Choroid plexus epithelial cell (primary cell): ENCODE measurements around the gene SMOC1.

Experiments
- DNase-seq: peaks from one replicate; pipeline ENCODE4 v3.0.0-alpha.2; 2010; ENCODE audit warnings: low read depth
- H3K4me3 ChIP-seq: 2 replicates; pipeline ENCODE4 v1.5.1; 2011; ENCODE audit warnings: low read depth, mild to moderate bottlenecking, control low read depth, low read length, moderate library complexity
- TF ChIP-seq, protein P1 (sequence below): conservative IDR thresholded peaks from 2 replicates; pipeline ENCODE4 v1.5.1; 2011; ENCODE audit warnings: low read depth, mild to moderate bottlenecking, control low read depth, inconsistent platforms, low read length, moderate library complexity

SMOC1 gene

DNA sequence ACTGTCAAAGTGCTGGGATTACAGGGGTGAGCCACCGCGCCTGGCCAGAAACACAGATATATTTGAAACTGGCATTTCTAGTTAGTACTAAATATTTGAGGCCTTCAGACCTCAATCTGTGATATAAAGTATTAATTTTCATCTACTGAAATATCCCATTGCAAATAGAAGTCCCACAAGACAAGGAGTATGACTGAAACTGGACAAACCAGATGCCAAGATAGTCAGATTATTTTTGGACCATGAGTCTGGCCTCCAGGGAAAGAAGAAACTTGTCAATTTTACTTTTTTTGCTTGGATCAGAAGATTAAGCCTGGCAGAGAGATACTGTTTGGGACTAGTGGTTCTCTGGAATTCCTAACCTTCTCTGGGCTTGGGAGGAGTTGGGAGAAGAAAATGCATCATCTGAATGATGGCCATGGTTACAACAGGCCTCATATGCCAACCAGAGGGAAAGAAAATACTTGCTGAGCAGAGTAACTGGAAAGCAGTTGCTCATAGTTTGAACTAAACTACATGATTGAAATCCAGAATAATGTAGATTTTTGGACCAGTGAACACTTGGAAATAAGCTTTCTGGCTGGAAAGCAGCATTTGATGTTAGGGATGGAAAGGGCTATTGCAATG lies 2.9 kb upstream of the SMOC1 start:
- H3K4me3 ChIP-seq, result no peak overlapping the region
- TF ChIP-seq, protein P1, sequence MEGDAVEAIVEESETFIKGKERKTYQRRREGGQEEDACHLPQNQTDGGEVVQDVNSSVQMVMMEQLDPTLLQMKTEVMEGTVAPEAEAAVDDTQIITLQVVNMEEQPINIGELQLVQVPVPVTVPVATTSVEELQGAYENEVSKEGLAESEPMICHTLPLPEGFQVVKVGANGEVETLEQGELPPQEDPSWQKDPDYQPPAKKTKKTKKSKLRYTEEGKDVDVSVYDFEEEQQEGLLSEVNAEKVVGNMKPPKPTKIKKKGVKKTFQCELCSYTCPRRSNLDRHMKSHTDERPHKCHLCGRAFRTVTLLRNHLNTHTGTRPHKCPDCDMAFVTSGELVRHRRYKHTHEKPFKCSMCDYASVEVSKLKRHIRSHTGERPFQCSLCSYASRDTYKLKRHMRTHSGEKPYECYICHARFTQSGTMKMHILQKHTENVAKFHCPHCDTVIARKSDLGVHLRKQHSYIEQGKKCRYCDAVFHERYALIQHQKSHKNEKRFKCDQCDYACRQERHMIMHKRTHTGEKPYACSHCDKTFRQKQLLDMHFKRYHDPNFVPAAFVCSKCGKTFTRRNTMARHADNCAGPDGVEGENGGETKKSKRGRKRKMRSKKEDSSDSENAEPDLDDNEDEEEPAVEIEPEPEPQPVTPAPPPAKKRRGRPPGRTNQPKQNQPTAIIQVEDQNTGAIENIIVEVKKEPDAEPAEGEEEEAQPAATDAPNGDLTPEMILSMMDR, result no peak
- DNase-seq, result no peak

DNA sequence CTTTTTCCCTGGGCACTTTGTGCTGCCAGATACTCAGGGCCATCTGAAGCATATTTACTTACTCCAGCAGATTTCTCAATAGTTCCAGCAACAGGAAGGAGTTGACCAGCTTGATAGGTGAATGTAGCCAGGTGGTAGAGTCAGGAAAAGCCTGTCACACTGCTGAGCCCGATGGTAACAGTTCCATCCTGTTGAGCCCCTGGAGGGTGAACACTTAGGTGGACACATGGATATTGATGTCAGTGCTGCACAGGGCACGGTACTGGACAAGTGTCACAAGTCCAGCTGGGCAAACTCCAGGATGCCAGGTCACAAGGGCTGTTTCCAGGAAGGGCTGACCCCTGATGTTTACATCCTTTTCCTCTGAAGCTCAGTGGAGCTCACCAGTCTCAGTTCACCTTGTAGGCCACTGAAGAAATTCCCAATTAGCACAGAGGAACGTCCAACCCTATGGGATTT lies 2.3 kb upstream of the SMOC1 start:
- H3K4me3 ChIP-seq, result no peak overlapping the region
- DNase-seq, result no peak
- TF ChIP-seq, protein P1, result no peak

DNA sequence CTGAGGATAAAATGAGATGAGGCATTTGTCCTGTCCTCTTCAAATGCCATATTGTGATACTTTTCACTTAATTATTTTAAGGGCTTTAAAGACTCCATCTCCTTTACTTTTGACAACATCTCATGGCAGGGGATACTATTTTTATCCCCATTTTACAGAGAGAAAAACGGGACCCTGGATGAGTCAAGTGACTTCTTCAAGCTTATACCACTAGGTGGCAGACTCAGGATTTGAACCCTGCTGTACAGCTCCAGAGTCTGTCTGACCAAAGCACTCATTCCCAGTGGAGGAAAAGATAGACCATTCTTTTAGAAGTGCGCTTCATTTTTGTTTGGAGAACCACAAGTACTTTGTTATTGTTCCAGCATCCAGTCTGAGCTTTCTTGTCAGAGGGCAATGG lies 1.7 kb upstream of the SMOC1 start:
- H3K4me3 ChIP-seq, result no peak overlapping the region
- peak; percentile 86 for DNase-seq
- TF ChIP-seq, protein P1, result peak; percentile 79

DNA sequence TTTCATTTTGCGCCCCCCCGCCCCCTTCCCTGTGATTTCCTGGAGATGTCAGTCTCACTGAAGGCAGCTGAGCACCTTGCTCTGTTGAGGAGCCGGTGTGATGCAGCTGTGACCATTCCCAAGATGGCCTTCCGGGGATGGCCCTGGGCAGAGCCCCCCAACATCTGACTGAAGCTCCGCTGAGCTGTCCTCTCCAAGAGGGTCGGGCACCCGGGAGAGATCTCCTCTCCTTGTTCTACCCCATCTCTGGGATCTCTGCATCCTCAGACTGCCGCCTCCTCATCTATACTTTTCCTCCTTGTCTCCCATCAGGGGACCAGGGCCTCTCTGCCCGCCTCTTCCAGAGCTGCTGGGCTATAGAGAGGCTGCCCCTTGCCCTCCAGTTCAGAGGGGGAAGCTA lies 965 bp upstream of the SMOC1 start:
- no peak for DNase-seq
- no peak overlapping the region for H3K4me3 ChIP-seq
- TF ChIP-seq, protein P1, result no peak

DNA sequence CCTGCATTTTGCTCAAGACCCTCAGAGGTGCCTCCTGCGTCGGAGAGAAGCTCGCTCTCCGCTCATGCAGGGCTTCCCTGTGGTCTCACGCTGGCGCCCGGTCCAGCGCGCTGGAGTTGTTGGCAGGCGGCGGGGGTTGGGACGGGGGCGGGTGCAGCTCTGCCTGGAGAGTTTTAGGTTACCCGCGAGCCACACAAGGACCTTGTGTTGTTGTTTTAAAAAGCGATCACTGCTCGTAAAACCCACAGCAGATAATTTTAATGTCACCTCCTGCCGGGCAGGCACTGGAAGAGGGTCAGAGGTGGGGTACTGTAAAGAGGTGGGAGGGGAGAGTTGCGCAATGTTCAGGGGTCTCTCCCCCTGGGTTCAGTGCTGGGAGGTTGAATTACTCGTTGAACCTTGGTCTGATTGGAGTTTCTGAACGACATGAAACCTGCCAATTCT lies 850 bp downstream of the SMOC1 start:
- peak overlapping the region; percentile 82 for H3K4me3 ChIP-seq
- DNase-seq, result peak; percentile 49
- TF ChIP-seq, protein P1, result no peak

DNA sequence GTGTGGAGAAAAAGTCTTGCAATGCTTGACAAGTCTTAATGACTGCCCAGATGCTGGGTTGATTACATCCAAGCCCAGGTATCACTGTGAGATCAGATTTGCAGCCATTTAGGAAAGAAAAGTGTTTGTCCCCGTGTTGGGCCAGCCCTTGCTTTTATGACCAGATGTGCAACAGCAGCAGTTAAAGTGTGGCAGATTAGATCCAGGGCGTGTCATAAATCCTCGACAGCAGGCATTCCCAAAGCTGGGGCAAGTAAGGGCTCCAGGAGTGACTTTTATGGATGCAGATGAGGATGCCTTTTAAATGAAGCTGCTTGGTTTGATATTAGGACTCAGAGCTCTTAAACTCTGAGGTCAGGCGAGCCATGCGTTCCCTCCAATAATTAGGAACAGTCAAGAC lies 1.7 kb downstream of the SMOC1 start:
- TF ChIP-seq, protein P1, result no peak
- no peak for DNase-seq
- H3K4me3 ChIP-seq, result peak overlapping the region; percentile 82
